ENCODE measurements around the gene DUS4L. TPM values are rescaled to one million over a fixed set of nuclear protein-coding genes. Genes with fewer than 3 reads are reported as not detected.

The DUS4L gene
- total RNA-seq, 2 donors from 2014 or later = 13.2 to 18.0 TPM

GRCh38 chr7:107614425-107614824 is 50.7 kb downstream of the DUS4L start:
- no peak for DNase-seq
- no peaks in the 10 kb centered on the region for H3K9me3 Mint-ChIP-seq
- H3K27me3 Mint-ChIP-seq (ENCODE audit: insufficient read depth) = no peaks in the 10 kb centered on the region
- Histone ChIP-seq H3K36me3 (ENCODE audit: control insufficient read depth, insufficient read depth, low read length) (peaks cover 49% of the 10 kb centered on the region), H3K9me3 (ENCODE audit: control insufficient read depth, low read length) (no peaks in the 10 kb centered on the region), H3K27ac (ENCODE audit: low read depth, low read length) (no peak overlapping the region), H3K4me3 (ENCODE audit: low read length) (no peak overlapping the region), H3K4me1 (ENCODE audit: control insufficient read depth, insufficient read depth, low read length) (no peaks in the 10 kb centered on the region), H3K9ac (ENCODE audit: extremely low read depth, low read length, poor library complexity, severe bottlenecking) (no peak overlapping the region), H3K27me3 (ENCODE audit: control insufficient read depth, insufficient read depth, low read length, poor library complexity, severe bottlenecking) (no peaks in the 10 kb centered on the region)
- H3K4me3 Mint-ChIP-seq = no peak overlapping the region
- H3K27ac Mint-ChIP-seq = no peak overlapping the region
- H3K4me1 Mint-ChIP-seq = peaks cover 3% of the 10 kb centered on the region
- TF ChIP-seq CTCF (conservative IDR thresholded peaks at IDR 0.05) = no peak
- H3K36me3 Mint-ChIP-seq (ENCODE audit: low read depth) = peaks cover 25% of the 10 kb centered on the region

- Mint-ChIP-seq H3K36me3 (ENCODE audit: low read depth) (peaks cover 25% of the 10 kb centered on the region), H3K27ac (no peak overlapping the region), H3K4me3 (no peak overlapping the region), H3K4me1 (peaks cover 3% of the 10 kb centered on the region), H3K27me3 (ENCODE audit: insufficient read depth) (no peaks in the 10 kb centered on the region), H3K9me3 (no peaks in the 10 kb centered on the region)
- H3K27me3 ChIP-seq (ENCODE audit: control insufficient read depth, insufficient read depth, low read length, poor library complexity, severe bottlenecking) = no peaks in the 10 kb centered on the region
- no peak for TF ChIP-seq CTCF (conservative IDR thresholded peaks at IDR 0.05)
- H3K9ac ChIP-seq (ENCODE audit: extremely low read depth, low read length, poor library complexity, severe bottlenecking) = no peak overlapping the region
- no peak overlapping the region for H3K27ac ChIP-seq (ENCODE audit: low read depth, low read length)
- H3K4me3 ChIP-seq (ENCODE audit: low read length) = no peak overlapping the region
- H3K4me1 ChIP-seq (ENCODE audit: control insufficient read depth, insufficient read depth, low read length) = no peaks in the 10 kb centered on the region
- no peaks in the 10 kb centered on the region for H3K9me3 ChIP-seq (ENCODE audit: control insufficient read depth, low read length)
- 89 to 94% methylated on average over 1 to 4 of the region's 4 CpGs for WGBS, 2 experiments (ENCODE audit: insufficient coverage in 1 of 2, insufficient read length in 1 of 2)
- DNase-seq = no peak
- peaks cover 49% of the 10 kb centered on the region for H3K36me3 ChIP-seq (ENCODE audit: control insufficient read depth, insufficient read depth, low read length)
Measured at GRCh38 chr7:107615910-107616680, 52.3 kb downstream of the DUS4L start.

- Mint-ChIP-seq H3K27ac (no peak overlapping the region), H3K4me3 (no peak overlapping the region), H3K27me3 (ENCODE audit: insufficient read depth) (no peaks in the 10 kb centered on the region), H3K9me3 (no peaks in the 10 kb centered on the region), H3K4me1 (no peaks in the 10 kb centered on the region), H3K36me3 (ENCODE audit: low read depth) (no peaks in the 10 kb centered on the region)
- H3K27me3 ChIP-seq (ENCODE audit: control insufficient read depth, insufficient read depth, low read length, poor library complexity, severe bottlenecking) = no peaks in the 10 kb centered on the region
- peaks cover 27% of the 10 kb centered on the region for H3K36me3 ChIP-seq (ENCODE audit: control insufficient read depth, insufficient read depth, low read length)
- no peak for DNase-seq
- H3K9ac ChIP-seq (ENCODE audit: extremely low read depth, low read length, poor library complexity, severe bottlenecking) = no peak overlapping the region
- no peak for TF ChIP-seq CTCF (conservative IDR thresholded peaks at IDR 0.05)
- H3K9me3 ChIP-seq (ENCODE audit: control insufficient read depth, low read length) = no peaks in the 10 kb centered on the region
- 89 to 91% methylated on average over 1 of the region's 1 CpG for WGBS, 2 experiments (ENCODE audit: insufficient coverage in 1 of 2, insufficient read length in 1 of 2)
- H3K27ac ChIP-seq (ENCODE audit: low read depth, low read length) = no peak overlapping the region
- H3K4me3 ChIP-seq (ENCODE audit: low read length) = no peak overlapping the region
- no peaks in the 10 kb centered on the region for H3K4me1 ChIP-seq (ENCODE audit: control insufficient read depth, insufficient read depth, low read length)
Measured at GRCh38 chr7:107622429-107622828, 58.7 kb downstream of the DUS4L start.
